Activated T-cell treated with anti-CD3 and anti-CD28 coated beads, Interleukin-2, amount 50 U/mL, for 4 hours (primary cell): ENCODE data around the gene PPP2R3B. TPM values are rescaled to one million over a fixed set of nuclear protein-coding genes. Genes with fewer than 3 reads are reported as not detected.
"Not testable (repeated sequence)": the region's sequence is repeated elsewhere in the genome, so short reads cannot be mapped to it uniquely, and the experiment has no call there.

Experiments used
- ATAC-seq, 2 donors: fragments of 200-7000 bp; cut with Tn5 transposase; one replicate each; pipeline ENCODE4 v1.10.0; 2021
- DNase-seq: peaks from one replicate; pipeline ENCODE4 v3.0.0-alpha.2; 2020
- H3K27me3 Mint-ChIP-seq: one replicate; pipeline ENCODE4 v1.8.0; 2021; ENCODE audit warnings: low read depth, mixed read lengths
- H3K36me3 Mint-ChIP-seq: one replicate; pipeline ENCODE4 v1.8.0; 2022; ENCODE audit warnings: mixed read lengths; ENCODE audit not compliant: insufficient read depth
- H3K4me1 Mint-ChIP-seq: one replicate; pipeline ENCODE4 v1.8.0; 2021; ENCODE audit warnings: low read depth, mixed read lengths
- H3K4me3 Mint-ChIP-seq: one replicate; pipeline ENCODE4 v1.8.0; 2021; ENCODE audit warnings: mild to moderate bottlenecking, moderate library complexity, mixed read lengths
- H3K9me3 Mint-ChIP-seq: one replicate; pipeline ENCODE4 v1.8.0; 2021; ENCODE audit warnings: mixed read lengths
- total RNA-seq, 3 donors: library from RNA; stranded (reverse); gene quantifications; one replicate each; pipeline ENCODE4 v1.2.1, GENCODE V29; 2021

The PPP2R3B gene
- total RNA-seq, 3 donors from 2014 or later, result 29.0 to 47.6 (median 30.3) TPM

DNA sequence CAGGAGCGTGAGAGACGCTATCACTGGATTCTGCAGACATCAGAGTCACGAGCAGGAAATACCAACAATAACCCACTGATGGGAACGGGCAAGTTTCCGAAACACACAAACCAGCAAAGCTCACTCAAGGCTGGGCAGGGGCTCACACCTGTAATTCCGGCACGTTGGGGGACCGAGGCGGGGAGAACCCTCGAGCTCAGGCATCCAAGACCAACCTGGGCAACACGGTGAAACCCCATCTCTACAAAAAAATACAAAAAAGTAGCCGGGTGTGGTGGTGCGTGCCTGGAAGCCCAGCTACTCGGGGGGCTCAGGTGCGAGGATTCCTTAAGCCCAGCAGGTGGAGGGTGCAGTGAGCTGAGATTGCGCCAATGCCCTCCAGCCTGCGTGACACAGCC, 51.0 kb downstream of the PPP2R3B start:
- peaks cover 5% of the 10 kb centered on the region for H3K36me3 Mint-ChIP-seq
- peaks cover 3% of the 10 kb centered on the region for H3K4me1 Mint-ChIP-seq
- ATAC-seq, result no peak
- no peaks in the 10 kb centered on the region for H3K9me3 Mint-ChIP-seq
- peaks cover 3% of the 10 kb centered on the region for H3K27me3 Mint-ChIP-seq
- no peak for DNase-seq
- H3K4me3 Mint-ChIP-seq, result no peak overlapping the region

DNA sequence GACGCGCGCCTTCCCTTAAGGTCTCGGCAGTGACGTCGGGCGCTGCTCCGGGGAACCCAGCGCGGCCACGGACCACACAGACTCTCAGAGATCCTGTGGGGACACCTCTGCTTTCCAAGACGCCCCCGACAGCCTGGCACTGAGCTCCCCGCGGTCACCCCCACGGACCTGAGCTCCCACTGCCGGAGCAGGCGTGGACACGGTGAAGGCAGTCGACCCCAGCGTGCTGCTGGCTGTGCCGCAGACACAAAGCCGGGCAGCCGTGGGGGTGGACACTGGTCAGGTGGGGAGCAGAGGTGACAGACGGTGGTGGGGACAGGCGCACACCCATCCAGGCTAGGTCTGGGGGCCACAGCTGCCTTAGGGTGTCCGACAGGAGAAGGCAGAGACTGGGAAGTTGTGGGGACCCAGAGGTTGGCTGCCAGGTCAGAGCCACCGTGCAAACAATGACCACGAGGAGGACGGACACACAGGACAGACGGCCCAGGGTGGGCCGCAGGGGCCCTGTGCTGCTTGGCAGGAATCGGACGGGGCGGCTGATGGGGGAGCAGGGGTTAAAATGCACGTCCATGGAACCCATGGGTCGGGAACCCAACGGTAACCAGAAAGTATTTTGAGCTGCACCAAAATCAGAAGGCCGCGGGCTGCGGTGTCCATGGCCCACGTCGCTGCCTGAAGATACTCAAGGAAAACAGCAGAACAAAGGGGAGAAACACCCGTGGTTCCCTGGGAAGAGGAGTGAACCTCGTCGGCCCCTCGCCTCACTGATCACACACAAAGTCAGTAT, 51.5 kb downstream of the PPP2R3B start:
- ATAC-seq, result no peak
- Mint-ChIP-seq H3K4me3 (no peak overlapping the region), H3K9me3 (no peaks in the 10 kb centered on the region), H3K4me1 (peaks cover 3% of the 10 kb centered on the region), H3K36me3 (peaks cover 5% of the 10 kb centered on the region), H3K27me3 (peaks cover 3% of the 10 kb centered on the region)
- DNase-seq, result no peak

DNA sequence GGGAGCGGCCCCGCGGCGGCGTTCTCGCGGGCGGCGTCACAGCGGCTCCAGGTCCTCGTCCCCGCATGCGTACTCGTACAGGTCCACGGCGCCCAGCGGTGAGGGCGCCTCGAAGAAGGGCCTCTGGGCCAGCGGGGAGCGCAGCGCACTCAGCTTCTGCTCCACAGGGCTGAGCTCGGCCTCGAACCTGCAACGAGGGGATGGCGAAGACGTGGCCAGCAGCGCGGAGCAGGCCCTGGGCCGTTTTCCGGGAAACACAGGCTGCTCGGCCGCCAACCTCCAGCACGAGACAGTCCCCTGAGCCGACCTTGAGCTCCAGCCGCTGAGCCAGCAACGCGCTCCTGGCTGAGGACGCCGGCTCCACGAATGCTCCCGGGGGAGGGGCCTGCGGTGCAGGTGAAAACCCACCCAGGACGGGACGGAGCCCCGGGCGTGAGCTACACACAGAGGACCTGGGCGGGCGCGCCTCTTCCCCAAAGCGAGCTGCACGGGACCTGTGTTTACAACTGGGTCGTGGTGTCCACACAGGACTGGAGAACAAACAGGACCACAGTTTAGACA, 52.3 kb downstream of the PPP2R3B start:
- Mint-ChIP-seq H3K36me3 (peaks cover 5% of the 10 kb centered on the region), H3K4me3 (no peak overlapping the region), H3K9me3 (no peaks in the 10 kb centered on the region), H3K4me1 (peaks cover 3% of the 10 kb centered on the region), H3K27me3 (peaks cover 3% of the 10 kb centered on the region)
- no peak for DNase-seq
- ATAC-seq, result no peak

- H3K4me3 Mint-ChIP-seq, result no peak overlapping the region
- peaks cover 3% of the 10 kb centered on the region for H3K4me1 Mint-ChIP-seq
- no peaks in the 10 kb centered on the region for H3K9me3 Mint-ChIP-seq
- DNase-seq (no peak), ATAC-seq (no peak)
- peaks cover 3% of the 10 kb centered on the region for H3K27me3 Mint-ChIP-seq
- peaks cover 5% of the 10 kb centered on the region for H3K36me3 Mint-ChIP-seq
These were observed 52.9 kb downstream of the PPP2R3B start for GRCh38 chrX:333611-334311.

DNA sequence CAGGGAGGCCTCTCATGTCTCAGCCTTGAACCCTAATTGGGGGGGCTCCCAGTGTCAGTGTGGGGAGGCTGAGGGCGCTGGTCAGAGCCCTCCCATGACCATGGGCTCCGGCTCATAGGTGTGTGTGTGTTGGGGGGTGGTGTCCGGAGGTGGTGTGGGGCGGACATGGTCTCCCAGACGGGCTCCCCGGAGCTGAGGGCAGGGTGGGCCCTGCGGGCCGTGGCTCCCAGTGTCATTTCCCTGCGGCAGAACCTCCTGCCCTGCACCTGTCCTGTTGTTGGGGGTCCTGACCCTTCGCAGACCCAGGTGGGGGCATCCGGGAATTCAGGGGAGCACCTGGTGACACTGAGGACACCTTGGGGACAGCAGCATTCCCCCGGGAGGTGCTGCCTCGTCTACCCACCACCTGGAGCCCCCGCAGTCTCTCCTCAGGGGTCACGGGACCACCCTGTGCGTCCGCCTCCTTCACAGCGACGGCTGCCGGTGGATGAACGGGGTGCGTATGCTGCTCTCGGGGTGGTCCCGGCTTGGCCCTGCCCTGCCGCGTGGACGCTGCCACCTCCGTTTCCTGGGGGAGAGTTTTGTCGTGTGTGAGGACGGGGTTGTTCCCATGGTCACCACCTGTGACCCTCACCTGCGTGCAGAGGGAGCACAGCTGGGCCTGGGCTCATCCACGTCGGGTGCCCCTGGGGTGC, 53.6 kb downstream of the PPP2R3B start:
- peaks cover 3% of the 10 kb centered on the region for H3K4me1 Mint-ChIP-seq
- no peaks in the 10 kb centered on the region for H3K9me3 Mint-ChIP-seq
- peaks cover 3% of the 10 kb centered on the region for H3K27me3 Mint-ChIP-seq
- H3K36me3 Mint-ChIP-seq, result peaks cover 4% of the 10 kb centered on the region
- no peak for ATAC-seq
- no peak overlapping the region for H3K4me3 Mint-ChIP-seq
- no peak for DNase-seq

- peaks cover 3% of the 10 kb centered on the region for H3K36me3 Mint-ChIP-seq
- peaks cover 3% of the 10 kb centered on the region for H3K4me1 Mint-ChIP-seq
- DNase-seq (no peak), ATAC-seq (no peak)
- no peak overlapping the region for H3K4me3 Mint-ChIP-seq
- H3K9me3 Mint-ChIP-seq, result no peaks in the 10 kb centered on the region
- H3K27me3 Mint-ChIP-seq, result peaks cover 3% of the 10 kb centered on the region
These were observed 54.2 kb downstream of the PPP2R3B start for GRCh38 chrX:332496-332860.

- peaks cover 3% of the 10 kb centered on the region for H3K36me3 Mint-ChIP-seq
- no peaks in the 10 kb centered on the region for H3K9me3 Mint-ChIP-seq
- peak overlapping the region; percentile 42 for H3K4me3 Mint-ChIP-seq
- ATAC-seq, result peak; percentile 12 to 15
- H3K4me1 Mint-ChIP-seq, result peaks cover 3% of the 10 kb centered on the region
- H3K27me3 Mint-ChIP-seq, result peaks cover 3% of the 10 kb centered on the region
- DNase-seq, result no peak
These were observed 54.7 kb downstream of the PPP2R3B start for GRCh38 chrX:331825-332495.

GRCh38 chrX:331151-331824, 55.4 kb downstream of the PPP2R3B start:
- ATAC-seq (peak; percentile 64 to 72), DNase-seq (no peak)
- peaks cover 3% of the 10 kb centered on the region for H3K27me3 Mint-ChIP-seq
- H3K9me3 Mint-ChIP-seq, result no peaks in the 10 kb centered on the region
- H3K4me3 Mint-ChIP-seq, result peak overlapping the region; percentile 42
- H3K4me1 Mint-ChIP-seq, result peaks cover 3% of the 10 kb centered on the region
- H3K36me3 Mint-ChIP-seq, result no peaks in the 10 kb centered on the region

- no peak for DNase-seq
- ATAC-seq, result no peak
These were observed 56.0 kb downstream of the PPP2R3B start for GRCh38 chrX:330726-331150.

GRCh38 chrX:330141-330725, 56.5 kb downstream of the PPP2R3B start:
- H3K4me3 Mint-ChIP-seq, H3K27me3 Mint-ChIP-seq, H3K4me1 Mint-ChIP-seq, H3K36me3 Mint-ChIP-seq, H3K9me3 Mint-ChIP-seq, ATAC-seq, DNase-seq: not testable (repeated sequence)

More at GRCh38 chrX:330726-331150, 56.0 kb downstream of the PPP2R3B start:
- H3K36me3 Mint-ChIP-seq, result no peaks in the 10 kb centered on the region
- H3K4me3 Mint-ChIP-seq, result no peak overlapping the region
- peaks cover 3% of the 10 kb centered on the region for H3K4me1 Mint-ChIP-seq
- H3K9me3 Mint-ChIP-seq, result no peaks in the 10 kb centered on the region
- H3K27me3 Mint-ChIP-seq, result peaks cover 3% of the 10 kb centered on the region

DNA sequence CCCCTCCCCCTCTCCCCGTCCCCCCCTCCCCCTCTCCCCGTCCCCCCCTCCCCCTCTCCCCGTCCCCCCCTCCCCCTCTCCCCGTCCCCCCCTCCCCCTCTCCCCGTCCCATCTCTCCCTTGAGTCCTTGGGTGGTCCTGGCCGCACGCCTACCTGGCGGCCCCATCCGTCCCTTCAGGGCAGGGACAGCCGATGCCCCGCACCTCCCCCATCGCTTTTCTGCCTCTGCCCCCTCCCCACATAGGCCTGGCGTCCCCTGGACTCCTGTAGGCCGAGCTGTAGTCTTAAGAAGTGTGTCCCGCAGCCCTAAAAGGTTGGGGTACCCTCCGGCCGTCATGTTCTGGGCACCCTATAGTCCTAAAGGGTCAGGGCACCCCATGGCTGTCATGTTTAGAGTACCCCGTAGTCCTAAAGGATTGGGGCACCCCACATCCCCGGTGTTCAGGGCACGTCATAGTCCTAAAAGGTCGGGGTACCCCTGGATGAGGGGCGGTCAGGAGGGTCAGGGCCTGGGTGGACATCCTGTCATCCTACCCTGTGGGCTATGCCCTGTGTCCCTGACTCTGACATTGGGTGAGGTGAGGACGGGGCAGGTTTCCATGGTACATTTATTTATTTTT, 57.3 kb downstream of the PPP2R3B start:
- Mint-ChIP-seq H3K4me3 (no peak overlapping the region), H3K27me3 (peaks cover 3% of the 10 kb centered on the region), H3K9me3 (no peaks in the 10 kb centered on the region), H3K36me3 (no peaks in the 10 kb centered on the region), H3K4me1 (peaks cover 6% of the 10 kb centered on the region)
- DNase-seq (no peak), ATAC-seq (no peak)

DNA sequence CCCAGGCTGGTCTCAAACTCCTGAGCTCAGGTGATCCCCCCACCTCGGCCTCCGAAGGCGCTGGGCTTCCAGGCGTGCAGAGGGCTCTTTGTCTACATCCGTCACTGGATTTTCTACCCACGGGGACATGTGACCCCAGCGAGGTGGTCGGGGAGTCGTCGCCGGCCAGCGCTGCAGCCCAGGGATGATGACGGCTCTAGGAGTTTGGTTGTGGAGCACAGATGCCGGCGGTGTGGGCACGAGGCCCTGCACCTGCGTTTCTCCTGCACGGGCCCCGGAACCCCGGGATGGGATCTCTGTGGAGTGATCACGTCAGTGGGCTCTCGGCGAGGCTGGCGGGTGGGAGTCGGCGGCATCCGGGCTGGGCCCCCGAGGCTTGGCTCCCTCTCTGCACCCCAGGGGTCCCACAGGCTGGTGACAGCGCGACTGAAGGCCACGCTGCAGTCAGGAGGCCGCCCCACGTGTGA, 59.0 kb downstream of the PPP2R3B start:
- ATAC-seq, result no peak
- no peaks in the 10 kb centered on the region for H3K36me3 Mint-ChIP-seq
- H3K9me3 Mint-ChIP-seq, result no peaks in the 10 kb centered on the region
- H3K4me1 Mint-ChIP-seq, result peaks cover 13% of the 10 kb centered on the region
- DNase-seq, result no peak
- peaks cover 3% of the 10 kb centered on the region for H3K27me3 Mint-ChIP-seq
- no peak overlapping the region for H3K4me3 Mint-ChIP-seq

DNA sequence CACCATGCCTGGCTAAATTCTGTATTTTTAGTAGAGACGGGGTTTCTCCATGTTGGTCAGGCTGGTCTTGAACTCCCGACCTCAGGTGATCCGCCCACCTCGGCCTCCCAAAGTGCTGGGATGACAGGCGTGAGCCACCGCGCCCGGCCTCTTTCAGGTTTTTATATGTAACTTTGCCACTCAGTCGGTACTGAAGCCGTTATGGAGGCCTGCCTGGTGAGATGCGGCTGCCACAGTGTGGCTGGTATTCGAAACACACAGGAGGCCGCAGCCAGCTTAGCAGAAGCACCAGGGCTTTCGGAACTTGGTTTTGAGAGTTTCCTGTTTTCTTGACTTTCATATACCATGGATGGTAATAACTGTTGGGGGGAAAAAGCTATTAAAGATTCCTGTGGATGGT, 62.0 kb downstream of the PPP2R3B start:
- not testable (repeated sequence) for ATAC-seq, DNase-seq, H3K4me3 Mint-ChIP-seq, H3K9me3 Mint-ChIP-seq, H3K27me3 Mint-ChIP-seq, H3K36me3 Mint-ChIP-seq
- peaks cover 20% of the 10 kb centered on the region for H3K4me1 Mint-ChIP-seq
